Measurements from ENCODE around the gene DMBT1.

Gene DMBT1

GRCh38 chr10:122560279-122560804 is at the start of gene DMBT1:
Gene DMBT1 (plus strand): TSS chr10:122560754. CDS start chr10:122560771, 17 bp downstream.
- DNase-seq = no peak

- DNase-seq = no peak
These were observed 47.5 kb upstream of the DMBT1 start for GRCh38 chr10:122513053-122513452.

GRCh38 chr10:122514045-122514840 is 46.3 kb upstream of the DMBT1 start:
- no peak for DNase-seq

GRCh38 chr10:122515022-122515424 is 45.5 kb upstream of the DMBT1 start:
- DNase-seq = no peak

- DNase-seq = peak; percentile 50
These were observed 44.8 kb upstream of the DMBT1 start for GRCh38 chr10:122515588-122516231.

- DNase-seq = no peak
These were observed 43.8 kb upstream of the DMBT1 start for GRCh38 chr10:122516734-122517133.

DNA sequence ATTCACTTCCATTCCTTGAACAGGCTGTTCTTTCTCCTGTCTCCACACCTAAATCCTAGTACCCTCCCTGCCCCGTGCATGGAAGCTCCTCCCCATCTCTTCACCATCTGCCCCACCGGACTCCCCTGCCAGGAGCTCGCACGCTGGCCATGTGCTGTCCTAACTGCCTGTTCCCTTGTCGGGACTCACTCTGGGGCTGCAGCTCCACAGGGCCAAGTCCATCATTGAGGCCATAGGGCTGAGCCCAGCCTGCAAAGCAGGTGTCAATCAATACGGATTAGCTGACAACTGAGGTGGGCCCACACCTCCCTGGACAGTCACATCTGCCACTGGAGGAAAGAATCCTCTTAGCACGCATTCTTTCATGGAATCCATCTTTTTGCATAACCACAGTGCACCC is 41.4 kb upstream of the DMBT1 start:
- no peak for DNase-seq

GRCh38 chr10:122519873-122520272 is 40.7 kb upstream of the DMBT1 start:
- DNase-seq = no peak

DNA sequence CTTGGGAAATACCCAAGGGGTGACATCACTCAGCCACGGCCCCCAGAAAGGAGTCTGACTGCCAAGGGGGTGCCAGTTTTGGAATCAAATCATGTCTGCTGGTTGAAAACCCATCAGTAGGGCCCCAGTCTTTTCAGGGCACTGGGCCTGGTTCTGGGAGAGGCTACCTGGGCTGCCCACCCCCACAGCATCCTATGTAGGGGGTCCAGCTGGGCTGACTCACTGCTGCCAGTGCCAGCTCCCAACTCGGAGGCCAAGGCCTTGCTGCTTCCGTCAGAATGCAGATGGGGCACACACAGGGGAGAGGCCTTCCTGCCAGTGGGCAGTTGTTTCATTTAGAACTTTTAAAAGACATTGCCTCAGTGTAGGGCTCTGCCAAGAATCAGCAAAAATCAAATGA is 39.5 kb upstream of the DMBT1 start:
- no peak for DNase-seq

DNA sequence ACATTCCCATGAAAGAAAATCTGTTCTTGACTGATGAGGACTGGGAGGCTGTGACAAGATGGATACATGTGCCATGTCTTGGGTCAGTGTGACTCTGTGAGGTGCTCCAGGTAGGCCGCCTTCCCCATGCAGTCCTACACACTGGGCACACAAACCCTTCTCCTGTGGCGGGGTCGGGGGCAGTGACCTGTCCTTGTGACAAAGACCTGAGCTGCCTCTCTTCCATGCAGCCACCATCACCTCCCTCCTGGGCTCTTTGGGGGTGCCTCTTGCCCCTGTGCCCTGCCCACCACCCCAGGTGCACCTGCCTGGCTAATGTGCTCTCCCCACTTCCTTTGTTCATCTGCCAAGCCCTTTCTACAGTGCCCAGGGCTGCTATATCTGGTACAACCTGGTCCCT is 35.7 kb upstream of the DMBT1 start:
- no peak for DNase-seq

GRCh38 chr10:122525788-122526187 is 34.8 kb upstream of the DMBT1 start:
- DNase-seq = no peak

DNA sequence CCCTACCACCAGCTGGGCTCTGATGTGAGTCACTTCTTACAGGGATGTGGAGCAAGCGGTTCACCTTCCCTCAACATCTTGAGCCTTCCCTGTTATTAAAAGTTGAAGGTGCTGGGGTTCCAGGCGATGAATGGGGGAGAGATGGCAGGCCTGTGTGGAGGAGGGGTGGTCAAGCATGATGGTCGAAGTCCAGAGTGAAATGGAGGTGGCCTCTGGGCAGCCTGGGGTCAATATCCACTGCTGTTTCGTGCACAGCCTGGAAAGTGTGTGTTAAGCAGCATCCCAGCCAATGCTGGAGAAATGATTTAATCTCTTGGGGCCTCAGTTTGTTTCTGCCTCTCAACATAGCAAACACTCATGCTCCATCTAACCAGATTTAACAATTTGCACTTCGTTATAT is 33.7 kb upstream of the DMBT1 start:
- no peak for DNase-seq

GRCh38 chr10:122530177-122530576 is 30.4 kb upstream of the DMBT1 start:
- no peak for DNase-seq

DNA sequence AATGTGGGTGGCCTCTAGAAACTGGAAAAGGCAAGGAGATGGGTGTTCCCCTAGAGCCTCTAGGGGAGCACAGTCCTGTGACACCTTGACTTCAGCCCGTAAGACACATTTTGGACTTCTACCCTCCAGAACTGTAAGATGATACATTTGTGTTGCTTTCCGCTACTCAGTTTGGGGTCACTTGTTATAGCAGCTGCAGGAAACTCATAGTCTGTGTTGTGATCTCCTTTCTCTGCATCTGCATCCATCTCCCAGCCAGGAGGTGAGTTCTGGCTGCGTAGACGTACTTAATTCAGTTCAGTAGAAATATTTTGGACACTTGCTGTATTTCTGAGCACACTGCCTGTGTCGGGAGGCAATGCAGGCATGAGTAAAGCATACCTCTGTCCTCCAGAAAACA is 29.3 kb upstream of the DMBT1 start:
- no peak for DNase-seq

GRCh38 chr10:122531939-122532338 is 28.6 kb upstream of the DMBT1 start:
- DNase-seq = no peak

GRCh38 chr10:122532601-122533296 is 27.8 kb upstream of the DMBT1 start:
- no peak for DNase-seq

- DNase-seq = no peak
These were observed 23.0 kb upstream of the DMBT1 start for GRCh38 chr10:122537545-122537944.

- no peak for DNase-seq
These were observed 19.0 kb upstream of the DMBT1 start for GRCh38 chr10:122541541-122542002.

DNA sequence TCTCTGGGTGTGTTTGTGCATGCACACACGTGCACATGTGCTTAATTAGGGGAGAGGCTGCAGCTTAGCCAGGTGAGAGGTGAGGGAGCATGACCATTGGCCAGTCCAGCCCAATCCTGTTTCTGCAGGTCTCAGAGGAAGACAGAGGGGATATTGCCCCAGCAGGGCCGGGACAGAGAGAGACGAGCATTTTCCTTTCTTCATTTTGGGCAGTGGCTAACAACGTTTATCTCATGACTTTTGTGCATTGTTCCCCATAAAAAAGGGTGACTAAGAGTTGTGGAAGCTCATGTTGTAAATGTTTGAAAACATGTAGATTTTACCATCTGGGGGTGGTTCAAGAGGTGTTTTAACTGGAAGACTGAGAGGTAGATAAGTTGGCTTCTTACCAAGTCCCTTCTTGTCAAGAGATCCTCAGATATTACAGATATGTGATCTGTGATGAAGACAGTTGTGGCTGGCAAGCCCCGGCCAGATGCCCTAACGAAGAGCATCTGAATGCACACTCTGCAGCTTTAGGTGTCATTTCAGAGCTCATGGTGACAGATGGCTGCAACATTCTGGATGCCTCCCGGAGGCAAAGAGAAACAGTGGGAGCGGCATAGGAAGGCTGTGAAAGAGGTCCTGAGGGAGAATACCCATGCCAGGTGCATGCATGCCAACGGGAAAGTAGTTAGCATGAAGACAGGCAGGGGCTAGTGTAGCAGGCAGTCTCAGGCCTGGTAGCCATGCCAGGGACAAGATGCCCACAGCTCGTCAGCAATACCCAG is 16.7 kb upstream of the DMBT1 start:
- no peak for DNase-seq

DNA sequence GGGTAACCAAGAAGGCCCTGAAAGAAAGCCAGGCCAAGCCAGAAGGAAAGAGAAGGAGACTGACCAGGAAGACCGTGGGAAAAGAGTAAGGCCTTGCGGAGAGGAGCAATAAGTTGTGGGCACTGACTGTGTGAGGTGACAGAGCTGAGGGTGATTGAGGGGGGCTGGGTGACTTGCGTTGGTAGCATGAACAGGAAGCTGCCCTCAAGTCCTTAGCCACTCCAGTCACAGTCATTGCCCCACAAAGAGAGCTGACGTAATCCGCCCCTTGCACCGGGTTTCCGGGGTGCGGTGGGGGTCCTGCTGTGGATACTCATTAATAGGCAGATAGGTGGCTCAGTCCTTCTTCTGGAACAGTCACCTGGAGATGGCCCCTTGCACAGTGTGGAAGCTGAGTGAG is 16.1 kb upstream of the DMBT1 start:
- no peak for DNase-seq

DNA sequence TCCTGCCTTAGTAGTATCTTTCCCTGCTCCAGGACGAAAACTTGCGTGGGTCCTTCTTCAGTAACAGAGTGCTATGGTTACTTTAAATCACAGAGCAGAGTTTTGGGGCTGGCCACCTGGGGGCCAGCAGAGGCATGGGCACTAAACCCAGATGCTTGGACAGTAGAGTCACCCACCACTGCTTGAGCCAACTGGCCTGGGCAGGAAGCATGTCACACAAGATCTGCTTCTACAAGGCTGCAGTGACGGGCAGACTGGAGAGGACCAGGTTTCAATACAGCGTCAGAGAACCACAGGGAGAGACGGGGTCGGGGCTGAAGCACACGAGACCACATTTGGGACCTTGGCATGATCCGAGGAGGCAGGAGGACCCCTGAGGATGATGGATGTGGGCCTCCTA is 14.3 kb upstream of the DMBT1 start:
- DNase-seq = no peak

GRCh38 chr10:122548407-122549085 is 12.0 kb upstream of the DMBT1 start:
- DNase-seq = no peak

All from stimulated activated CD4-positive, alpha-beta T cell treated with anti-CD3 and anti-CD28 coated beads, Interleukin-1b, Interleukin-23, amount 100 ng/mL, for 48 hours (primary cell).